ENCODE results near the gene DLGAP4.

The DLGAP4 gene

GRCh38 chr20:36411861-36412454 lies 105.8 kb downstream of the DLGAP4 start:
- no peak for DNase-seq

GRCh38 chr20:36415475-36416002 lies 109.4 kb downstream of the DLGAP4 start:
- no peak for DNase-seq

GRCh38 chr20:36418711-36419110 lies 112.6 kb downstream of the DLGAP4 start:
- no peak for DNase-seq

- no peak for DNase-seq
These were observed 115.5 kb downstream of the DLGAP4 start for GRCh38 chr20:36421641-36422040.

- DNase-seq: no peak
These were observed 118.2 kb downstream of the DLGAP4 start for GRCh38 chr20:36424314-36424713.

GRCh38 chr20:36425166-36425565 lies 119.0 kb downstream of the DLGAP4 start:
- DNase-seq: no peak

GRCh38 chr20:36431604-36432003 lies 125.5 kb downstream of the DLGAP4 start:
- no peak for DNase-seq

GRCh38 chr20:36432096-36432495 lies 126.0 kb downstream of the DLGAP4 start:
- no peak for DNase-seq

GRCh38 chr20:36434383-36434782 lies 128.2 kb downstream of the DLGAP4 start:
- DNase-seq: no peak

GRCh38 chr20:36435124-36435523 lies 129.0 kb downstream of the DLGAP4 start:
- no peak for DNase-seq

- peak; percentile 82 to 83 for DNase-seq
These were observed 129.7 kb downstream of the DLGAP4 start for GRCh38 chr20:36435592-36436541.

GRCh38 chr20:36439040-36439730 lies 133.0 kb downstream of the DLGAP4 start:
- DNase-seq: peak; percentile 44 to 57

GRCh38 chr20:36439731-36440072 lies 133.6 kb downstream of the DLGAP4 start:
- no peak for DNase-seq

GRCh38 chr20:36440370-36441026 lies 134.4 kb downstream of the DLGAP4 start:
- no peak for DNase-seq

GRCh38 chr20:36441027-36441414 lies 134.9 kb downstream of the DLGAP4 start:
- DNase-seq: no peak

GRCh38 chr20:36441416-36441815 lies 135.3 kb downstream of the DLGAP4 start:
- no peak for DNase-seq

- DNase-seq: no peak
These were observed 139.7 kb downstream of the DLGAP4 start for GRCh38 chr20:36445847-36446246.

- no peak for DNase-seq
These were observed 140.4 kb downstream of the DLGAP4 start for GRCh38 chr20:36446557-36446956.

GRCh38 chr20:36447101-36447500 lies 141.0 kb downstream of the DLGAP4 start:
- no peak for DNase-seq

GRCh38 chr20:36449663-36450062 lies 143.5 kb downstream of the DLGAP4 start:
- no peak for DNase-seq

- no peak for DNase-seq
These were observed 148.2 kb downstream of the DLGAP4 start for GRCh38 chr20:36454332-36454697.

GRCh38 chr20:36454698-36455427 lies 148.7 kb downstream of the DLGAP4 start:
- no peak for DNase-seq

Measured in activated CD4-positive, alpha-beta T cell treated with anti-CD3 and anti-CD28 coated beads, Interleukin-2, amount 50 U/mL, for 4 hours (primary cell).